PC-9 (cell line): ENCODE results near the gene ASB6.

ENCODE experiments used
- CTCF ChIP-seq: fragments of 200-600 bp; sonication (generic); conservative IDR thresholded peaks from 2 replicates; pipeline ENCODE4 v1.6.1; 2017; ENCODE audit warnings: mixed run types, antibody characterized with exemption, mild to moderate bottlenecking, moderate library complexity
- EZH2 ChIP-seq: fragments of 200-600 bp; sonication (generic); IDR thresholded peaks from 2 replicates; pipeline ENCODE4 v1.8.0; 2017; ENCODE audit warnings: antibody characterized with exemption, low read depth

GRCh38 chr9:129585352-129585751 is 56.6 kb downstream of the ASB6 start:
- TF ChIP-seq EZH2 (no peak), CTCF (no peak)
